ENCODE measurements around the gene PHC2.

Gene PHC2

DNA sequence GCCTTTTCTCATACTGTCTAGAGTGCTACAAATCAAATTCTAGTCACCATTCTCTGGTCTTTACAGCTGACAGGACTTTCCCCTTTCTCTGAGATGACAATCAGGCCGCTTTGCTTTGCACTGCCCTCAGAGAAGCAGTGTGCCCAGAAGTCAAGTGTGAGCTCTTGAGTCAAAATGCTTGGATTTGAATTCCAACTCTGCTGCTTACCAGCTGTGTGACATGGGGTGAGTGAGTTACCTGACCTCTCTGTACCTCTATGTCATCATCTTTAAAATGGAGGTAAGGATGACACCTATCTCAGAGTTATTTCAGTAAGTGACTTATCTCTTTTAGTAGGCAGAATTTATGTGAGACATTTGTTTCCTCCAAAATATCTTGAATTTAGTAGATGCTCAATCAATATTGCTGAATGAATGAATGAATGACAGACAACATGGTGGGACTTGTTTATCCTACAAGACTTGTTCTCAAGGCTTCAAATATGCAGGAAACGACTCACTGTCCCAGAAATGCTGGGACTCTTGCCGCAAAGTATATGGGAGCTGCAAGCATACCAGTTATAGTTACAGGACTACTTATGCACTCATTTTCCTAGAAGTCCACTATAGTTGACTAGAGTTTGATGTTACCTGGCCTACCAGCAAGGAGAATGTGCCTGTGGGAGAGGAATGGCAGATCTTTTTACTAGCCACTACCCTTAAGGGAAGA lies 71.9 kb downstream of the PHC2 start:
- DNase-seq: no peak
- Histone ChIP-seq H3K23ac (ENCODE audit: low read length) (no peak overlapping the region), H2AK5ac (ENCODE audit: low read length) (no peak overlapping the region), H3K4me3 (ENCODE audit: low read length) (no peak overlapping the region), H3K4me1 (ENCODE audit: control insufficient read depth, low read depth, low read length) (peaks cover 11% of the 10 kb centered on the region), H3K18ac (ENCODE audit: low read length) (no peak overlapping the region), H3K27me3 (ENCODE audit: insufficient read depth, low read length, poor library complexity) (peaks cover 2% of the 10 kb centered on the region), H2BK5ac (ENCODE audit: low read length) (no peak overlapping the region), H3K56ac (ENCODE audit: low read length) (no peak overlapping the region), H2BK120ac (ENCODE audit: low read depth, low read length) (no peak overlapping the region), H3K27ac (ENCODE audit: low read depth, low read length) (no peak overlapping the region), H3K4ac (ENCODE audit: low read depth, low read length) (no peak overlapping the region), H3K9ac (ENCODE audit: low read length) (no peak overlapping the region), H3K36me3 (ENCODE audit: control insufficient read depth, insufficient read depth, low read length) (no peaks in the 10 kb centered on the region), H3K4me2 (ENCODE audit: low read length) (no peak overlapping the region), H2BK15ac (replicated peaks; ENCODE audit: low read depth) (no peak overlapping the region), H4K8ac (ENCODE audit: low read depth, low read length) (no peak overlapping the region), H3K79me1 (ENCODE audit: low read length) (no peaks in the 10 kb centered on the region), H3K79me2 (ENCODE audit: control insufficient read depth, insufficient read depth, low read length) (no peaks in the 10 kb centered on the region), H4K5ac (ENCODE audit: low read length) (no peak overlapping the region)
- WGBS (ENCODE audit: extremely low coverage, insufficient coverage, low lambda C conversion rate): no CpG with 5 or more reads among the region's 3 CpGs

DNA sequence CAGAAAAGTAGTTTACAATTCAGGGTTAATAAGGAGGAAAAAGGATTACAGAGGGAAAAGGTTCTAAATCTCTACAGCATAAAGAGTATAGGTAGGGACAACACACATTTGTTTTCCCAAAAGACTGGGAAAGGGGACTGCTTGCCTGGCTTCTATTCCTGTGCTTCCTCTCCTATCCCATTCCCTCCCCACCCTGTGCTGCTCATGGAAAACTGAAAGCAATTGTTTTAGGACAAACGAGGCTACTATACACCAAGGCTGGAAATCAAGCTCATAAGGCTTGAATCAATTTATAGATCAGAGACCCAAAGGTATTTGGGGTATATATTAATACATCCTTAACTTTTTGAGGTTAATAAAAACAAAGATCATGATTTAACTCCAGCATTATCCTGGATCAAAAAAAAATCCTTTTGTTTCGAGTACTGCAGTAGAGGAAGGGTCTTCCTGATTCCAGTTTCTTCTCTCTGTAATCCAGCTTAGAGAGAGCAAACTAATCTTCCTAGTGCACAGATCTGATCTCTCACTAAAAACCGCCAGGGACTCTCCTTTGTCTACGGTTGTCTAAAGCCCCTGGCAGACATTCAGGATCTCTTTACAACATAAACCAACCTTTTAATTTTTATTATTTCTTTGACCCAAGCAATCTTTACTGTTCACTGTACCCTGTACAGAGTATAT lies 72.6 kb downstream of the PHC2 start:
- Histone ChIP-seq H2BK15ac (replicated peaks; ENCODE audit: low read depth) (no peak overlapping the region), H3K27ac (ENCODE audit: low read depth, low read length) (no peak overlapping the region), H3K4me2 (ENCODE audit: low read length) (no peak overlapping the region), H3K4me1 (ENCODE audit: control insufficient read depth, low read depth, low read length) (peaks cover 5% of the 10 kb centered on the region), H3K4me3 (ENCODE audit: low read length) (no peak overlapping the region), H2AK5ac (ENCODE audit: low read length) (no peak overlapping the region), H3K79me2 (ENCODE audit: control insufficient read depth, insufficient read depth, low read length) (no peaks in the 10 kb centered on the region), H3K79me1 (ENCODE audit: low read length) (no peaks in the 10 kb centered on the region), H3K4ac (ENCODE audit: low read depth, low read length) (no peak overlapping the region), H3K18ac (ENCODE audit: low read length) (no peak overlapping the region), H4K5ac (ENCODE audit: low read length) (no peak overlapping the region), H3K23ac (ENCODE audit: low read length) (no peak overlapping the region), H4K8ac (ENCODE audit: low read depth, low read length) (no peak overlapping the region), H3K36me3 (ENCODE audit: control insufficient read depth, insufficient read depth, low read length) (no peaks in the 10 kb centered on the region), H3K27me3 (ENCODE audit: insufficient read depth, low read length, poor library complexity) (peaks cover 2% of the 10 kb centered on the region), H2BK120ac (ENCODE audit: low read depth, low read length) (no peak overlapping the region), H3K56ac (ENCODE audit: low read length) (no peak overlapping the region), H3K9ac (ENCODE audit: low read length) (no peak overlapping the region), H2BK5ac (ENCODE audit: low read length) (no peak overlapping the region)
- no CpG with 5 or more reads among the region's 4 CpGs for WGBS (ENCODE audit: extremely low coverage, insufficient coverage, low lambda C conversion rate)
- DNase-seq: no peak

DNA sequence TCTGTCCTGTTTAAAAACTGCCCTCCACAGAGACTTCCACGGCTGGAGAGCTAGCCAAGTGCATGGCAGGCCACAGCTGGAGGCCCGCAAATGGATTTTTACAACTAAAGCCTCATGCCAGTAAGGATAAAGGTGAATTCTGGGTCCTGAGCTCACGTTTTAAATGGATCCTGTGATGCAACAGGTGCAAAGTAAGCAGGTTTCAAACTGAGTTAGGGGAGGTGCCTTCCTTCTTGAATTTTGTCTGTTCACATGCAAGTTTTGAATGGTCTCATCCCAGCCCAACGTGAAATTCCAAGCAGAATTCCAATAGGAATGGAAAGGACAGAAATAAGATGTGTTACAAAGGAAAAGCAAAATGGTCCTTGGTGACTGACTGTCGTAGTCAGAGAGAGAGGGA lies 73.8 kb downstream of the PHC2 start:
- H2AK5ac ChIP-seq (ENCODE audit: low read length): no peak overlapping the region
- no peak overlapping the region for H3K56ac ChIP-seq (ENCODE audit: low read length)
- H3K4me3 ChIP-seq (ENCODE audit: low read length): no peak overlapping the region
- H4K8ac ChIP-seq (ENCODE audit: low read depth, low read length): no peak overlapping the region
- H3K23ac ChIP-seq (ENCODE audit: low read length): no peak overlapping the region
- H3K18ac ChIP-seq (ENCODE audit: low read length): no peak overlapping the region
- no peak overlapping the region for H2BK15ac ChIP-seq (replicated peaks; ENCODE audit: low read depth)
- WGBS (ENCODE audit: extremely low coverage, insufficient coverage, low lambda C conversion rate): no CpG with 5 or more reads among the region's 5 CpGs
- H3K36me3 ChIP-seq (ENCODE audit: control insufficient read depth, insufficient read depth, low read length): no peaks in the 10 kb centered on the region
- no peak overlapping the region for H3K4ac ChIP-seq (ENCODE audit: low read depth, low read length)
- no peaks in the 10 kb centered on the region for H3K79me2 ChIP-seq (ENCODE audit: control insufficient read depth, insufficient read depth, low read length)
- H3K79me1 ChIP-seq (ENCODE audit: low read length): no peaks in the 10 kb centered on the region
- no peak overlapping the region for H3K27ac ChIP-seq (ENCODE audit: low read depth, low read length)
- no peak for DNase-seq
- H2BK5ac ChIP-seq (ENCODE audit: low read length): no peak overlapping the region
- peaks cover 9% of the 10 kb centered on the region for H3K27me3 ChIP-seq (ENCODE audit: insufficient read depth, low read length, poor library complexity)
- no peak overlapping the region for H4K5ac ChIP-seq (ENCODE audit: low read length)
- no peak overlapping the region for H3K4me2 ChIP-seq (ENCODE audit: low read length)
- H3K9ac ChIP-seq (ENCODE audit: low read length): no peak overlapping the region
- H2BK120ac ChIP-seq (ENCODE audit: low read depth, low read length): no peak overlapping the region
- peaks cover 4% of the 10 kb centered on the region for H3K4me1 ChIP-seq (ENCODE audit: control insufficient read depth, low read depth, low read length)

DNA sequence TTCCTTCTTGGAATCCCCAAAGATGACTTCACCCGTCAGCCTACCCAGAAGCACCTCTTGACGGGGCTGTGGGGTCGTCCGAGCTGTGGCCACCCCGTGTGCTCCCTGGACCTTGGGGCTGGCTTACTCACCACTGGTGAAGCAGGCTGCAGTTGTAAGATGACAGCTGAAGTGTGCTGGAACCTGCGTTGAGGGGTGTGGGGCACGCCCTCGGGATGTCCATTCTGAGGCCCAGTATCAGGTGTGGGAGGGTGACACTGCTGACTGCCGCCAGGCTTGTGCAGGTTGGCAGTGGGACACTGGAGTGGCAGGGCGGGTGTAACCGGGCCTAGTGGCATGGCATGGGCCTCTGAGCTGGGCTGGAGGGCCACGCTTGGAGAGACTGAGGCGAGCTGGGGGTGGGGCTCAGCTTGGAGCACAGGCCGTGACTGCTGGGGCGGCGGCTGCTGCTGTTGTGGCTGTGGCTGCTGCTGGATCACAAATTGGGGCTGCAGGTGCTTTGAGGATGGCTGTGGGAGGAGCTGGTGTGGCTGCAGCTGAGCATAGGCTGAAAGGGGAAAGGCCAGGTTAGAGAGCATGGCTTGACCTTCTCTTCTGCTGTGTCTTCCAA lies 76.1 kb downstream of the PHC2 start:
- Histone ChIP-seq H3K27ac (ENCODE audit: low read depth, low read length) (no peak overlapping the region), H3K4me2 (ENCODE audit: low read length) (no peak overlapping the region), H2BK120ac (ENCODE audit: low read depth, low read length) (no peak overlapping the region), H2BK5ac (ENCODE audit: low read length) (no peak overlapping the region), H3K36me3 (ENCODE audit: control insufficient read depth, insufficient read depth, low read length) (no peaks in the 10 kb centered on the region), H3K4ac (ENCODE audit: low read depth, low read length) (no peak overlapping the region), H3K4me3 (ENCODE audit: low read length) (no peak overlapping the region), H4K5ac (ENCODE audit: low read length) (no peak overlapping the region), H4K8ac (ENCODE audit: low read depth, low read length) (no peak overlapping the region), H3K4me1 (ENCODE audit: control insufficient read depth, low read depth, low read length) (peaks cover 3% of the 10 kb centered on the region), H3K27me3 (ENCODE audit: insufficient read depth, low read length, poor library complexity) (peaks cover 12% of the 10 kb centered on the region), H3K79me2 (ENCODE audit: control insufficient read depth, insufficient read depth, low read length) (no peaks in the 10 kb centered on the region), H2BK15ac (replicated peaks; ENCODE audit: low read depth) (no peak overlapping the region), H3K23ac (ENCODE audit: low read length) (no peak overlapping the region), H3K9ac (ENCODE audit: low read length) (no peak overlapping the region), H3K56ac (ENCODE audit: low read length) (no peak overlapping the region), H3K79me1 (ENCODE audit: low read length) (no peaks in the 10 kb centered on the region), H2AK5ac (ENCODE audit: low read length) (no peak overlapping the region), H3K18ac (ENCODE audit: low read length) (no peak overlapping the region)
- DNase-seq: no peak
- no CpG with 5 or more reads among the region's 16 CpGs for WGBS (ENCODE audit: extremely low coverage, insufficient coverage, low lambda C conversion rate)

DNA sequence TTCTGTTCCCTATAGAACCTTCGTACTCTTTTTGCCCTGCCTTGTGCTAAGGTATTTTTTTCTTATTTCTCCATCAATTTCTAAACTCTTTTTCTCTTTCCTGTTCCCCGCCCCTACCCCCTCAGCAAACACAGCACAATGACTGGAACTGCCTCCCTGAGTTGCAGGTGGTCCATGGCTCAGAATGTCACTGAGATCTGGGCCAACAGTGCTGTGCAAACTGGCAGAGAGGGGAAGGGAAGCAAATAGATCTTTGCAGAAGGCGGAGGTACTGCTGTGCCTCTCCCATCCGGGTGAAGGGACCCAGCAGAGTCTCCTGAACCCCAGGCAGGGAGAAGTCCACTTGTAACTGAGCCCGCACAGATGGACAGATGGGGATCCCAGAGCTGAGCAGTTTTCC lies 77.4 kb downstream of the PHC2 start:
- no peak overlapping the region for H2BK15ac ChIP-seq (replicated peaks; ENCODE audit: low read depth)
- H3K56ac ChIP-seq (ENCODE audit: low read length): no peak overlapping the region
- peaks cover 13% of the 10 kb centered on the region for H3K27me3 ChIP-seq (ENCODE audit: insufficient read depth, low read length, poor library complexity)
- H3K9ac ChIP-seq (ENCODE audit: low read length): no peak overlapping the region
- H3K79me1 ChIP-seq (ENCODE audit: low read length): no peaks in the 10 kb centered on the region
- no peak overlapping the region for H4K8ac ChIP-seq (ENCODE audit: low read depth, low read length)
- no peak overlapping the region for H2BK120ac ChIP-seq (ENCODE audit: low read depth, low read length)
- H3K79me2 ChIP-seq (ENCODE audit: control insufficient read depth, insufficient read depth, low read length): no peaks in the 10 kb centered on the region
- H2BK5ac ChIP-seq (ENCODE audit: low read length): no peak overlapping the region
- no CpG with 5 or more reads among the region's 5 CpGs for WGBS (ENCODE audit: extremely low coverage, insufficient coverage, low lambda C conversion rate)
- H3K36me3 ChIP-seq (ENCODE audit: control insufficient read depth, insufficient read depth, low read length): no peaks in the 10 kb centered on the region
- peaks cover 4% of the 10 kb centered on the region for H3K4me1 ChIP-seq (ENCODE audit: control insufficient read depth, low read depth, low read length)
- H3K4me2 ChIP-seq (ENCODE audit: low read length): no peak overlapping the region
- H3K4me3 ChIP-seq (ENCODE audit: low read length): no peak overlapping the region
- no peak overlapping the region for H3K18ac ChIP-seq (ENCODE audit: low read length)
- H3K23ac ChIP-seq (ENCODE audit: low read length): no peak overlapping the region
- H3K27ac ChIP-seq (ENCODE audit: low read depth, low read length): no peak overlapping the region
- H4K5ac ChIP-seq (ENCODE audit: low read length): no peak overlapping the region
- H2AK5ac ChIP-seq (ENCODE audit: low read length): no peak overlapping the region
- no peak for DNase-seq
- H3K4ac ChIP-seq (ENCODE audit: low read depth, low read length): no peak overlapping the region
